C4-2B (cell line): ENCODE results near the gene PRR14.
A peak's percentile ranks its signal among the peaks of the same experiment; 100 is the strongest.
"Not testable (repeated sequence)": the region's sequence is repeated elsewhere in the genome, so short reads cannot be mapped to it uniquely, and the experiment has no call there.

ENCODE experiments used
- H3K27ac ChIP-seq: fragments of 450-650 bp; 2 replicates; pipeline ENCODE4 v1.5.1; 2017
- CTCF ChIP-seq: fragments of 450-650 bp; conservative IDR thresholded peaks from 2 replicates; pipeline ENCODE4 v1.5.1; 2017; ENCODE audit warnings: mild to moderate bottlenecking
- ZFX ChIP-seq: fragments of 450-650 bp; IDR thresholded peaks from 2 replicates; pipeline ENCODE4 v1.6.1; 2017

Gene PRR14

GRCh38 chr16:30636599-30636998 is 14.2 kb upstream of the PRR14 start:
- TF ChIP-seq ZFX (no peak), CTCF (no peak)
- H3K27ac ChIP-seq: no peak overlapping the region

GRCh38 chr16:30637139-30637538 is 13.6 kb upstream of the PRR14 start:
- not testable (repeated sequence) for H3K27ac ChIP-seq

GRCh38 chr16:30637944-30638343 is 12.8 kb upstream of the PRR14 start:
- H3K27ac ChIP-seq: no peak overlapping the region
- TF ChIP-seq ZFX (no peak), CTCF (peak; percentile 75)

GRCh38 chr16:30641378-30641982 is 9.3 kb upstream of the PRR14 start:
- H3K27ac ChIP-seq: no peak overlapping the region
- TF ChIP-seq ZFX: no peak
- TF ChIP-seq CTCF: no peak

GRCh38 chr16:30644334-30644830 is 6.4 kb upstream of the PRR14 start:
- H3K27ac ChIP-seq: no peak overlapping the region
- TF ChIP-seq CTCF (no peak), ZFX (no peak)

GRCh38 chr16:30645727-30646126 is 5.0 kb upstream of the PRR14 start:
- H3K27ac ChIP-seq: no peak overlapping the region
- no peak for TF ChIP-seq ZFX
- TF ChIP-seq CTCF: no peak

- TF ChIP-seq CTCF (no peak), ZFX (no peak)
- H3K27ac ChIP-seq: no peak overlapping the region
These were observed 3.5 kb upstream of the PRR14 start for GRCh38 chr16:30647274-30647571.

- H3K27ac ChIP-seq: peak overlapping the region; percentile 81
- TF ChIP-seq ZFX: no peak
- TF ChIP-seq CTCF: no peak
These were observed 913 bp upstream of the PRR14 start for GRCh38 chr16:30649725-30650368.
